Measurements from ENCODE around the gene PDPR. TPM values are rescaled to one million over a fixed set of nuclear protein-coding genes. Genes with fewer than 3 reads are reported as not detected.
A peak's percentile ranks its signal among the peaks of the same experiment; 100 is the strongest.

The PDPR gene
- total RNA-seq, 2 experiments from 2014 or later, result 20.6 to 20.8 TPM

DNA sequence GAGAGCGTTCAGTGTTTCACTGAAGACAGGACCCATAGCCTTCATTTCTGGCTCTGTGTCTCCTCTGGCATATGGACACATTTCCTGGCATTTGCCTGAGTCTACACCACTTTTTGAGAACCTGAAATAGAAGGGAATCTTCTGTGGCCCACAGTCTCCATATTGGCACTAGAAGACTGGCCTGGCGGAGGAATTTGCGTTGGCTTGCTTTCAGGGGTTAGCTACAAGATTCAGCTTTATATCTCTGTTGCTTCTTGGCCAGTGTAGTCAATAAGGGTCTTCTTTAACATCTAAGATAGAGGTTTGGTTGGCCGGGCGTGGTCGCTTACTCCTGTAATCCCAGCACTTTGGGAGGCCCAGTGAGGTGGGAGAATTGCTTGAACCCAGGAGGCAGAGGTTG is 46.7 kb downstream of the PDPR start:
- Histone ChIP-seq H3K27ac (ENCODE audit: low read depth in 1 of 2, low read length in 2 of 2) (no peak overlapping the region), H3K9me3 (ENCODE audit: control insufficient read depth in 1 of 2, insufficient read depth in 1 of 2, low read length in 2 of 2) (no peaks in the 10 kb centered on the region), H3K4me1 (ENCODE audit: insufficient read depth, low read length) (no peaks in the 10 kb centered on the region), H3K4me3 (ENCODE audit: low read length) (no peak overlapping the region), H3K27me3 (ENCODE audit: control insufficient read depth in 1 of 2, insufficient read depth in 2 of 2, low read length in 2 of 2) (no peaks in the 10 kb centered on the region), H3K36me3 (ENCODE audit: insufficient read depth, low read length) (peaks cover 47% of the 10 kb centered on the region)
- Mint-ChIP-seq H3K4me3 (no peak overlapping the region), H3K27ac (no peak overlapping the region), H3K4me1 (ENCODE audit: low read depth) (peaks cover 5% of the 10 kb centered on the region), H3K9me3 (no peaks in the 10 kb centered on the region), H3K36me3 (ENCODE audit: low read depth) (peaks cover 6% of the 10 kb centered on the region), H3K27me3 (no peaks in the 10 kb centered on the region)
- ChIA-PET CTCF (no interaction called here), POLR2A (no interaction called here)
- TF ChIP-seq, protein P1, sequence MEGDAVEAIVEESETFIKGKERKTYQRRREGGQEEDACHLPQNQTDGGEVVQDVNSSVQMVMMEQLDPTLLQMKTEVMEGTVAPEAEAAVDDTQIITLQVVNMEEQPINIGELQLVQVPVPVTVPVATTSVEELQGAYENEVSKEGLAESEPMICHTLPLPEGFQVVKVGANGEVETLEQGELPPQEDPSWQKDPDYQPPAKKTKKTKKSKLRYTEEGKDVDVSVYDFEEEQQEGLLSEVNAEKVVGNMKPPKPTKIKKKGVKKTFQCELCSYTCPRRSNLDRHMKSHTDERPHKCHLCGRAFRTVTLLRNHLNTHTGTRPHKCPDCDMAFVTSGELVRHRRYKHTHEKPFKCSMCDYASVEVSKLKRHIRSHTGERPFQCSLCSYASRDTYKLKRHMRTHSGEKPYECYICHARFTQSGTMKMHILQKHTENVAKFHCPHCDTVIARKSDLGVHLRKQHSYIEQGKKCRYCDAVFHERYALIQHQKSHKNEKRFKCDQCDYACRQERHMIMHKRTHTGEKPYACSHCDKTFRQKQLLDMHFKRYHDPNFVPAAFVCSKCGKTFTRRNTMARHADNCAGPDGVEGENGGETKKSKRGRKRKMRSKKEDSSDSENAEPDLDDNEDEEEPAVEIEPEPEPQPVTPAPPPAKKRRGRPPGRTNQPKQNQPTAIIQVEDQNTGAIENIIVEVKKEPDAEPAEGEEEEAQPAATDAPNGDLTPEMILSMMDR (IDR thresholded peaks at IDR 0.05), result no peak
- DNase-seq, result no peak
- ATAC-seq (ENCODE audit: poor library complexity), result no peak
- intact Hi-C loops (cut with DNase I, micrococcal nuclease), result loop anchor here (10.0 kb wide), 2 partner anchors 494 to 1964 kb away; no protein-coding TSS in a partner anchor

DNA sequence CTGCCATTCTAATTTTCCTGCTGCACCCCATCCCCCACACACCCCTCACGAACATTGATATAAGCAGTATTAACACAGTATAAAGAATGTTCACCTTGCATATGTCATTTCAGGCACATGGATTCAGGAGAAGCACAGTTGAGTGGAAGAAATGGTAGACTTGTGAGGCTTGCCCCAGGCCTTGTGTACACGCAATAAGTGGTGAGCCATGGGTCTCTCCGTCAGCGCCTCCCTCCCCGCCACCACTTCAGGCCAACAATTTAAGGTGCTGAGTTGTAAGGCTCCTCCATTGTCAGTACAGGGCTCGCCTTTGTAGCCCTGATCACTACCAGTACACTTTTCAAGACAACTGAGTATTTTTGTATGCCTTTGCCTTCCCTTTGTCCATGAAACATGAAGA is 47.2 kb downstream of the PDPR start:
- no peaks in the 10 kb centered on the region for H3K27me3 Mint-ChIP-seq
- ChIA-PET POLR2A (no interaction called here), CTCF (no interaction called here)
- intact Hi-C loops (cut with DNase I, micrococcal nuclease), result loop anchor here (10.0 kb wide), 2 partner anchors 493 to 1963 kb away; no protein-coding TSS in a partner anchor
- peak overlapping the region; percentile 5 for H3K27ac Mint-ChIP-seq
- Histone ChIP-seq H3K27ac (ENCODE audit: low read depth in 1 of 2, low read length in 2 of 2) (no peak overlapping the region), H3K36me3 (ENCODE audit: insufficient read depth, low read length) (peaks cover 42% of the 10 kb centered on the region), H3K27me3 (ENCODE audit: control insufficient read depth in 1 of 2, insufficient read depth in 2 of 2, low read length in 2 of 2) (no peaks in the 10 kb centered on the region), H3K4me3 (ENCODE audit: low read length) (no peak overlapping the region), H3K9me3 (ENCODE audit: control insufficient read depth in 1 of 2, insufficient read depth in 1 of 2, low read length in 2 of 2) (no peaks in the 10 kb centered on the region), H3K4me1 (ENCODE audit: insufficient read depth, low read length) (no peaks in the 10 kb centered on the region)
- H3K36me3 Mint-ChIP-seq (ENCODE audit: low read depth), result peaks cover 6% of the 10 kb centered on the region
- no peaks in the 10 kb centered on the region for H3K9me3 Mint-ChIP-seq
- no peak overlapping the region for H3K4me3 Mint-ChIP-seq
- peaks cover 5% of the 10 kb centered on the region for H3K4me1 Mint-ChIP-seq (ENCODE audit: low read depth)
- DNase-seq (no peak), ATAC-seq (ENCODE audit: poor library complexity) (no peak)
- TF ChIP-seq, protein P1 (IDR thresholded peaks at IDR 0.05), result no peak

DNA sequence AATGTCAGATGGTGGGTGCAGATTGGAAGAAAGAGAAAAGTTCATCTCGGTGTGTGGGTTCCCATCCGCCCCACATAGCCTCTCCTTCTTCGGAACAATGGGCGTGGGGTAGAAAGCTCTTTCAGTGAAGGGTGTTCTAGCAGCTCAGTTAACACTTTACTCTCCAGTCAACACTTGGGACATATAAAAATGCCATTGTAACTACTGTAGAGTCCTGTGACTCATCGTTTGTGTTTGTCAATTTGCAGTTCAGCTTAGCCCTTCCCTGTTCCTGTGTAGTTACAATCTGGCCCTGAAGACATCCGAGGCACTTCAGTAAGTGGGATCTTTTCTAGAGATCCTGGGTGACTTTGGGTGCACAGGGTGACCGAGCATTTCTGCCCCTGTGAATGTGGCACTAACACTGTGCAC is 47.9 kb downstream of the PDPR start:
- no peak for ATAC-seq (ENCODE audit: poor library complexity)
- CTCF ChIA-PET, result no interaction called here
- Histone ChIP-seq H3K4me1 (ENCODE audit: insufficient read depth, low read length) (no peaks in the 10 kb centered on the region), H3K4me3 (ENCODE audit: low read length) (no peak overlapping the region), H3K36me3 (ENCODE audit: insufficient read depth, low read length) (peaks cover 35% of the 10 kb centered on the region), H3K9me3 (ENCODE audit: control insufficient read depth in 1 of 2, insufficient read depth in 1 of 2, low read length in 2 of 2) (no peaks in the 10 kb centered on the region), H3K27me3 (ENCODE audit: control insufficient read depth in 1 of 2, insufficient read depth in 2 of 2, low read length in 2 of 2) (no peaks in the 10 kb centered on the region), H3K27ac (ENCODE audit: low read depth in 1 of 2, low read length in 2 of 2) (no peak overlapping the region)
- peak overlapping the region; percentile 5 for H3K27ac Mint-ChIP-seq
- H3K9me3 Mint-ChIP-seq, result no peaks in the 10 kb centered on the region
- no peak for DNase-seq
- no peak overlapping the region for H3K4me3 Mint-ChIP-seq
- no peaks in the 10 kb centered on the region for H3K27me3 Mint-ChIP-seq
- POLR2A ChIA-PET, result no interaction called here
- peaks cover 5% of the 10 kb centered on the region for H3K4me1 Mint-ChIP-seq (ENCODE audit: low read depth)
- peaks cover 6% of the 10 kb centered on the region for H3K36me3 Mint-ChIP-seq (ENCODE audit: low read depth)
- TF ChIP-seq, protein P1 (IDR thresholded peaks at IDR 0.05), result no peak
- intact Hi-C loops (cut with DNase I, micrococcal nuclease), result loop anchor here (10.0 kb wide), 2 partner anchors 493 to 1963 kb away; no protein-coding TSS in a partner anchor
